Measurements from ENCODE around the gene TTLL12. TPM values are rescaled to one million over a fixed set of nuclear protein-coding genes. Genes with fewer than 3 reads are reported as not detected.
A peak's percentile ranks its signal among the peaks of the same experiment; 100 is the strongest.

Gene TTLL12
- total RNA-seq, 2 donors from 2014 or later: 23.6 to 79.0 TPM

- Mint-ChIP-seq H3K27me3 (no peaks in the 10 kb centered on the region), H3K4me1 (ENCODE audit: low read depth in 2 of 2) (peaks cover 0 to 11% of the 10 kb centered on the region in 2 donors), H3K27ac (no peak overlapping the region), H3K4me3 (no peak overlapping the region), H3K9me3 (no peaks in the 10 kb centered on the region), H3K36me3 (no peaks in the 10 kb centered on the region)
- DNase-seq (ENCODE audit: low spot score) (no peak), ATAC-seq (no peak)
Measured at GRCh38 chr22:43209523-43209890, 22.6 kb upstream of the TTLL12 start.

GRCh38 chr22:43208703-43209522, 22.0 kb upstream of the TTLL12 start:
- DNase-seq (ENCODE audit: low spot score) (no peak), ATAC-seq (no peak)
- Mint-ChIP-seq H3K4me1 (ENCODE audit: low read depth in 2 of 2) (peaks cover 0 to 11% of the 10 kb centered on the region in 2 donors), H3K4me3 (no peak overlapping the region), H3K27ac (no peak overlapping the region), H3K9me3 (no peaks in the 10 kb centered on the region), H3K36me3 (no peaks in the 10 kb centered on the region), H3K27me3 (no peaks in the 10 kb centered on the region)

GRCh38 chr22:43207849-43208702, 21.1 kb upstream of the TTLL12 start:
- H3K36me3 Mint-ChIP-seq: no peaks in the 10 kb centered on the region
- H3K27me3 Mint-ChIP-seq: no peaks in the 10 kb centered on the region
- no peak for DNase-seq (ENCODE audit: low spot score)
- H3K4me1 Mint-ChIP-seq (ENCODE audit: low read depth in 2 of 2): peaks cover 0 to 11% of the 10 kb centered on the region in 2 donors
- ATAC-seq: no peak
- no peaks in the 10 kb centered on the region for H3K9me3 Mint-ChIP-seq
- H3K4me3 Mint-ChIP-seq: no peak overlapping the region
- no peak overlapping the region for H3K27ac Mint-ChIP-seq

- Mint-ChIP-seq H3K9me3 (no peaks in the 10 kb centered on the region), H3K27ac (no peak overlapping the region), H3K4me3 (no peak overlapping the region), H3K27me3 (no peaks in the 10 kb centered on the region), H3K36me3 (no peaks in the 10 kb centered on the region), H3K4me1 (ENCODE audit: low read depth in 2 of 2) (peaks cover 0 to 11% of the 10 kb centered on the region in 2 donors)
- ATAC-seq (no peak), DNase-seq (ENCODE audit: low spot score) (no peak)
Measured at GRCh38 chr22:43207386-43207785, 20.5 kb upstream of the TTLL12 start.

GRCh38 chr22:43206509-43207161, 19.7 kb upstream of the TTLL12 start:
- H3K9me3 Mint-ChIP-seq: no peaks in the 10 kb centered on the region

GRCh38 chr22:43205748-43206508, 19.0 kb upstream of the TTLL12 start:
- Mint-ChIP-seq H3K4me3 (no peak overlapping the region), H3K27ac (peak overlapping the region in 1 of 2 donors; percentile 27), H3K27me3 (no peaks in the 10 kb centered on the region), H3K4me1 (ENCODE audit: low read depth in 2 of 2) (peaks cover 0 to 11% of the 10 kb centered on the region in 2 donors), H3K36me3 (no peaks in the 10 kb centered on the region), H3K9me3 (no peaks in the 10 kb centered on the region)
- ATAC-seq (peak; percentile 25 to 56), DNase-seq (ENCODE audit: low spot score) (no peak)

More at GRCh38 chr22:43206509-43207161, 19.7 kb upstream of the TTLL12 start:
- no peak overlapping the region for H3K4me3 Mint-ChIP-seq
- H3K4me1 Mint-ChIP-seq (ENCODE audit: low read depth in 2 of 2): peaks cover 0 to 11% of the 10 kb centered on the region in 2 donors
- no peaks in the 10 kb centered on the region for H3K36me3 Mint-ChIP-seq
- ATAC-seq (no peak), DNase-seq (ENCODE audit: low spot score) (no peak)
- H3K27me3 Mint-ChIP-seq: no peaks in the 10 kb centered on the region
- peak overlapping the region in 1 of 2 donors; percentile 27 for H3K27ac Mint-ChIP-seq

- Mint-ChIP-seq H3K4me3 (no peak overlapping the region), H3K36me3 (no peaks in the 10 kb centered on the region), H3K9me3 (no peaks in the 10 kb centered on the region), H3K27me3 (no peaks in the 10 kb centered on the region), H3K27ac (no peak overlapping the region), H3K4me1 (ENCODE audit: low read depth in 2 of 2) (peaks cover 0 to 11% of the 10 kb centered on the region in 2 donors)
- DNase-seq (ENCODE audit: low spot score) (no peak), ATAC-seq (no peak)
Measured at GRCh38 chr22:43205261-43205691, 18.3 kb upstream of the TTLL12 start.

- Mint-ChIP-seq H3K27me3 (no peaks in the 10 kb centered on the region), H3K9me3 (no peaks in the 10 kb centered on the region), H3K27ac (no peak overlapping the region), H3K4me3 (no peak overlapping the region), H3K36me3 (no peaks in the 10 kb centered on the region), H3K4me1 (ENCODE audit: low read depth in 2 of 2) (peaks cover 0 to 11% of the 10 kb centered on the region in 2 donors)
- no peak for ATAC-seq
- DNase-seq (ENCODE audit: low spot score): no peak
Measured at GRCh38 chr22:43203471-43203981, 16.6 kb upstream of the TTLL12 start.

- H3K4me3 Mint-ChIP-seq: no peak overlapping the region
- peaks cover 0 to 2% of the 10 kb centered on the region in 2 donors for H3K27me3 Mint-ChIP-seq
- H3K27ac Mint-ChIP-seq: no peak overlapping the region
- H3K9me3 Mint-ChIP-seq: no peaks in the 10 kb centered on the region
- peaks cover 0 to 11% of the 10 kb centered on the region in 2 donors for H3K4me1 Mint-ChIP-seq (ENCODE audit: low read depth in 2 of 2)
- no peaks in the 10 kb centered on the region for H3K36me3 Mint-ChIP-seq
- ATAC-seq (no peak), DNase-seq (ENCODE audit: low spot score) (no peak)
Measured at GRCh38 chr22:43202756-43203410, 15.9 kb upstream of the TTLL12 start.

GRCh38 chr22:43202326-43202725, 15.4 kb upstream of the TTLL12 start:
- DNase-seq (ENCODE audit: low spot score) (no peak), ATAC-seq (no peak)
- Mint-ChIP-seq H3K27ac (no peak overlapping the region), H3K27me3 (peaks cover 0 to 5% of the 10 kb centered on the region in 2 donors), H3K4me1 (ENCODE audit: low read depth in 2 of 2) (peaks cover 0 to 11% of the 10 kb centered on the region in 2 donors), H3K4me3 (no peak overlapping the region), H3K36me3 (no peaks in the 10 kb centered on the region), H3K9me3 (no peaks in the 10 kb centered on the region)

- H3K9me3 Mint-ChIP-seq: no peaks in the 10 kb centered on the region
- H3K36me3 Mint-ChIP-seq: no peaks in the 10 kb centered on the region
- H3K4me3 Mint-ChIP-seq: no peak overlapping the region
- DNase-seq (ENCODE audit: low spot score): no peak
- ATAC-seq: no peak
- H3K4me1 Mint-ChIP-seq (ENCODE audit: low read depth in 2 of 2): peaks cover 0 to 9% of the 10 kb centered on the region in 2 donors
- H3K27me3 Mint-ChIP-seq: peaks cover 0 to 7% of the 10 kb centered on the region in 2 donors
- H3K27ac Mint-ChIP-seq: no peak overlapping the region
Measured at GRCh38 chr22:43201486-43202219, 14.7 kb upstream of the TTLL12 start.

- H3K9me3 Mint-ChIP-seq: no peaks in the 10 kb centered on the region
- ATAC-seq: no peak
- H3K4me3 Mint-ChIP-seq: no peak overlapping the region
- H3K4me1 Mint-ChIP-seq (ENCODE audit: low read depth in 2 of 2): no peaks in the 10 kb centered on the region
- H3K27ac Mint-ChIP-seq: no peak overlapping the region
- no peaks in the 10 kb centered on the region for H3K36me3 Mint-ChIP-seq
- peaks cover 0 to 7% of the 10 kb centered on the region in 2 donors for H3K27me3 Mint-ChIP-seq
- no peak for DNase-seq (ENCODE audit: low spot score)
Measured at GRCh38 chr22:43200555-43200954, 13.6 kb upstream of the TTLL12 start.
